ENCODE measurements around the gene CXCL8.
A peak's percentile ranks its signal among the peaks of the same experiment; 100 is the strongest.

Gene CXCL8

DNA sequence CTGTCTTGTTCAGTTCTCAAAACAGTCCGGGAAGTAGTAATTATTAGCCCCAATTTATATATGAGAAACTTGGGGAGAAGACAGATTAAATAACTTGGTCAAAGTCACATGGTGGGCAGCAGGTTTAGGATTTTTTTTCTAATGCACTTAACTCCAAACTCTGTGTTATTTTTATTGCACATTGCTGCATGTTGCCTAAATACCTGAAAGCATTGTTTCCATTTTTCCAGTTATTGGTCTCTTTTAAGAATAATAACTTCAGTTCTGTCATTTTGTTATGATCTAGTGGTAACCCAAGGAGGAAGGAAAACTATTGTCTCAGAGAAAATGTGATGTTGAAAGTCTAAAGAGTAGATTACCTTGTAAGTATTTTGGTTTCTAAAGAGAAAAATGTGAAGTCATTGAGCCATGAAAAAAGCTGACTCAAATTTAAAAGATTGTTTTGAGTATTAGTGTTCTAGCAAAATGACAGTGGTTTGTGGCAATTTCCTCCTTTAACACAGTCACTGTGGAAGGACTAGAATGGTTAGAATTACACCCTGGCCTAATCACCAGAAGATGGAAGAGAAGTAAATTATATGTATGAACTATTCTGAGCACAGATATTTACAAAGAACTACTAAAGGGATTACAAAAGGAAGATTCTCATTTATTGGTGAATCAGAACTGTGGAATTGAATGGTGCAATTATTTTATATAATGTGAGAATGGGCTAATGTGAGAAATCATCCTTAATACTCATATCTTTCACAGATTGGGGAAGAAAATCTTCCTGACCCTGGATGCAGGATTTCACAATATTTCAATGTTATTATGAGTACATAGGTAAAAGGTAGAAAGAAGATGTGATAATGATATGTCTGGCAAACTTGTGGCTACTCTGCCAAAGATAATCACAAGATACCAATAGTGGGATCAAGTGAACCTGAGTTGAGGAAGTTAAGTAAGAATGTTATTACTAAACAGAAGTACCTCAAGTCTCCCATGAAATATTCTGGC is 21.7 kb upstream of the CXCL8 start:
- FAIRE-seq: no peak

- FAIRE-seq: no peak
These were observed 18.9 kb upstream of the CXCL8 start for GRCh38 chr4:73721435-73721834.

- FAIRE-seq: no peak
These were observed 18.5 kb upstream of the CXCL8 start for GRCh38 chr4:73721909-73722308.

- no peak for FAIRE-seq
These were observed 17.3 kb upstream of the CXCL8 start for GRCh38 chr4:73723023-73723422.

- FAIRE-seq: no peak
These were observed 16.4 kb upstream of the CXCL8 start for GRCh38 chr4:73723928-73724327.

GRCh38 chr4:73725510-73725909 is 14.9 kb upstream of the CXCL8 start:
- FAIRE-seq: no peak

- no peak for FAIRE-seq
These were observed 14.4 kb upstream of the CXCL8 start for GRCh38 chr4:73725985-73726384.

- FAIRE-seq: no peak
These were observed 12.7 kb upstream of the CXCL8 start for GRCh38 chr4:73727685-73728084.

GRCh38 chr4:73728091-73728741 is 12.2 kb upstream of the CXCL8 start:
- no peak for FAIRE-seq

GRCh38 chr4:73729534-73730165 is 10.7 kb upstream of the CXCL8 start:
- FAIRE-seq: peak; percentile 60

DNA sequence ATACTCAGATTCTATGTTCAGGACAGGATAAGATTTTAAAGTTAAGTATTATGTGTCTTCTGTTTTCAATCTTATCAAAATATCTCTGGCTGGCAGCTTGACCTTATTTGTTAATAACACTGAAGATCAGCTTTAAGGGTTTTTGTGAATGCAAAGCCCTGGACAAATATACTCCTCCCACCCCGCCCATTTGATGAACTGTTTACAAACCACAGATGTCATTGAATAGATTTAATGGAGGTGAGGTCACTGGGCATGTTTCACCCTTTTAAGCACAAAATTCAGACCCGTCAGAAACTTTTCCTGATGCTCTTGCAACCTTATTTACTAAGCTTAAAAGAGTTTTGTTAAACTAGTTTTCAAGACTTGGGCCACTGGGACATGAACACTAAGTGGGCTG is 10.1 kb upstream of the CXCL8 start:
- FAIRE-seq: no peak

DNA sequence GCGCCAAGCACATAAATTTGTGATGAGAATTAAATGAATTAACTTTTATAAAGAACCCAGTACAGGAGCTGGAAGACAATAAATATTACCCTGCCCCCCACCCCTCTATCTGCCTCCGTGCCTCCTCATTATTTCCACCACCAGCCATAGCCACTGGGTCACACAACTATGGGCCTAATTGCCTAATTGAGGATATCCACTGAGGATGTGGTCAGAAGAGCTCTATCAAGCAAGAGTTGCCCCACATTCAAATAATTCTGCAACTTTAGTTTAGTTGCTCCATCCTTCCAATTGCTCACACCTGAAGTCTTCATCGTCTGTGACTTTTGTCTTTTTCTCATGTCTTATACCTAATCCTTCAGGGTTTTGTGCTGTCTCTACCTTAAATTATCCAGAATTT is 9.5 kb upstream of the CXCL8 start:
- no peak for FAIRE-seq

- no peak for FAIRE-seq
These were observed 8.3 kb upstream of the CXCL8 start for GRCh38 chr4:73731968-73732610.

- no peak for FAIRE-seq
These were observed 7.5 kb upstream of the CXCL8 start for GRCh38 chr4:73732759-73733431.

DNA sequence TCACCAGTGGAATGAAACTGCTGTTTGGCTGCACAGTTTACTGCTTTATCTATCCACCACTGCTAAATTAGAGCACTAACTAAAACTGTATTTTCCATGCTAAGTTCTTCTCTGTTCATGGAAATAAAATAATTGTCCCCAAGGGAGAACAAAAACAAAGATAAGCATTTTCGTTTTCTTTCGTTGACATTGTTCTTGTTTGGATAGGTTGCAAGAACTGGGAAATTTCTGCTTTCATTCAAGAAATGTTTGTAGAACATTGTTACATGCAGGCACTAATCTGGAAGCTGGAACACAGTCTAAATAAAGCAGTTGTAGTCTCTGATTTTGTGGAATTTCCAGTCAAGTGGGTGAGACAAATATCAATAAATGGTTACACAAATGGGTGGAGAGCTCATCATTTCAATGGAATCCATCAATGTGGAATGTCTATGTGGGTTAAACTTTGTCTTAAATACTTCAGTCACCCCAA is 5.8 kb upstream of the CXCL8 start:
- no peak for FAIRE-seq

DNA sequence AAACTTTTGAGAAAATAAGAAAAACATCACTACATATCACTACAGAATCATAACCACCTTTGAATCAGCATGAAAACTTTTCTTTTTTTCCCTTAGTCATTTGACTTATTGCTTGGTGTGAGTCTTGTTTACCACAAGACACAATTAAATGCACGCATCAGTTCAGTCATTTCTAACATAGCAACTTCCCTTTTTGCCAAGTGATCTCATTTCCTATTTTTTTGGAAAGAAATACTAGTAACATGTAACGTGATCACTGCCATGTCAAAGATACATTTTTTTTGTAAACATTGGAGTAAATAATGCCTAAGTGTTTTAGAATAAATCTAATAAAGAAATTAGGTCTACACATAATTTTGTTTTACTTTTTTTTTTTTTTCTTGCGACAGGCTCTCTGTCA is 5.1 kb upstream of the CXCL8 start:
- FAIRE-seq: no peak

GRCh38 chr4:73741031-73741749 is 821 bp downstream of the CXCL8 start:
- FAIRE-seq: no peak

DNA sequence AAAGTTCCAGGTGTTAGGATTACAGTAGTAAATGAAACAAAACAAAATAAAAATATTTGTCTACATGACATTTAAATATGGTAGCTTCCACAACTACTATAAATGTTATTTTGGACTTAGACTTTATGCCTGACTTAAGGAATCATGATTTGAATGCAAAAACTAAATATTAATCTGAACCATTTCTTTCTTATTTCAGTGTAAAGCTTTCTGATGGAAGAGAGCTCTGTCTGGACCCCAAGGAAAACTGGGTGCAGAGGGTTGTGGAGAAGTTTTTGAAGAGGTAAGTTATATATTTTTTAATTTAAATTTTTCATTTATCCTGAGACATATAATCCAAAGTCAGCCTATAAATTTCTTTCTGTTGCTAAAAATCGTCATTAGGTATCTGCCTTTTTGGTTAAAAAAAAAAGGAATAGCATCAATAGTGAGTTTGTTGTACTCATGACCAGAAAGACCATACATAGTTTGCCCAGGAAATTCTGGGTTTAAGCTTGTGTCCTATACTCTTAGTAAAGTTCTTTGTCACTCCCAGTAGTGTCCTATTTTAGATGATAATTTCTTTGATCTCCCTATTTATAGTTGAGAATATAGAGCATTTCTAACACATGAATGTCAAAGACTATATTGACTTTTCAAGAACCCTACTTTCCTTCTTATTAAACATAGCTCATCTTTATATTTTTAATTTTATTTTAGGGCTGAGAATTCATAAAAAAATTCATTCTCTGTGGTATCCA is 1.6 kb downstream of the CXCL8 start:
- FAIRE-seq: no peak

GRCh38 chr4:73742490-73743160 is 2.3 kb downstream of the CXCL8 start:
- FAIRE-seq: no peak

- FAIRE-seq: no peak
These were observed 2.9 kb downstream of the CXCL8 start for GRCh38 chr4:73743281-73743680.

Data from A204.1 (cell line).